ENCODE data around the gene FKBP7. TPM values are rescaled to one million over a fixed set of nuclear protein-coding genes. Genes with fewer than 3 reads are reported as not detected.

Gene FKBP7
- polyA plus RNA-seq, 1 donor from 2014 or later, result 46.1 TPM

- TF ChIP-seq EP300 (conservative IDR thresholded peaks at IDR 0.05; ENCODE audit: poor library complexity, severe bottlenecking) (no peak), POLR2AphosphoS5 (IDR thresholded peaks at IDR 0.05) (no peak), EZH2 (IDR thresholded peaks at IDR 0.05; ENCODE audit: borderline replicate concordance, insufficient read depth, low read length, poor library complexity, severe bottlenecking) (no peak), MXI1 (conservative IDR thresholded peaks at IDR 0.05; ENCODE audit: poor library complexity, severe bottlenecking) (no peak), RAD21 (conservative IDR thresholded peaks at IDR 0.05) (no peak), REST (IDR thresholded peaks at IDR 0.05; ENCODE audit: borderline replicate concordance) (no peak), TAF1 (IDR thresholded peaks at IDR 0.05; ENCODE audit: low read depth) (no peak), SMC3 (conservative IDR thresholded peaks at IDR 0.05; ENCODE audit: poor library complexity) (no peak), CTCF (IDR thresholded peaks at IDR 0.05; ENCODE audit: poor library complexity, severe bottlenecking) (no peak)
Observed at GRCh38 chr2:178417916-178418315, 60.5 kb downstream of the FKBP7 start.

GRCh38 chr2:178415979-178416378, 62.4 kb downstream of the FKBP7 start:
- H3K9ac ChIP-seq (ENCODE audit: low read length), result no peak overlapping the region
- H3F3A ChIP-seq (ENCODE audit: insufficient read depth, low read length, poor library complexity, severe bottlenecking), result no peaks in the 10 kb centered on the region
- H3K9me2 ChIP-seq (ENCODE audit: insufficient read depth, low read length), result no peaks in the 10 kb centered on the region
- no peak overlapping the region for H3K27ac ChIP-seq (ENCODE audit: low read length)
- no peaks in the 10 kb centered on the region for H4K20me1 ChIP-seq (ENCODE audit: insufficient read depth)
- no peaks in the 10 kb centered on the region for H3K36me3 ChIP-seq (ENCODE audit: insufficient read depth, low read length)
- TF ChIP-seq EP300 (conservative IDR thresholded peaks at IDR 0.05; ENCODE audit: poor library complexity, severe bottlenecking) (no peak), RAD21 (conservative IDR thresholded peaks at IDR 0.05) (no peak), MXI1 (conservative IDR thresholded peaks at IDR 0.05; ENCODE audit: poor library complexity, severe bottlenecking) (no peak), POLR2AphosphoS5 (IDR thresholded peaks at IDR 0.05) (no peak), TAF1 (IDR thresholded peaks at IDR 0.05; ENCODE audit: low read depth) (no peak), SMC3 (conservative IDR thresholded peaks at IDR 0.05; ENCODE audit: poor library complexity) (no peak), CTCF (IDR thresholded peaks at IDR 0.05; ENCODE audit: poor library complexity, severe bottlenecking) (no peak), REST (IDR thresholded peaks at IDR 0.05; ENCODE audit: borderline replicate concordance) (no peak), EZH2 (IDR thresholded peaks at IDR 0.05; ENCODE audit: borderline replicate concordance, insufficient read depth, low read length, poor library complexity, severe bottlenecking) (no peak)
- no peaks in the 10 kb centered on the region for H3K79me2 ChIP-seq (replicated peaks; ENCODE audit: insufficient read depth, low read length)
- H3K27me3 ChIP-seq (ENCODE audit: insufficient read depth, low read depth, low read length), result no peaks in the 10 kb centered on the region
- H3K9me3 ChIP-seq (ENCODE audit: low read length), result no peaks in the 10 kb centered on the region
- H3K4me2 ChIP-seq (ENCODE audit: low read length), result no peak overlapping the region
- H2AFZ ChIP-seq (ENCODE audit: low read depth, low read length), result no peak overlapping the region
- no peak overlapping the region for H3K4me3 ChIP-seq (ENCODE audit: low read length)

More at GRCh38 chr2:178417916-178418315, 60.5 kb downstream of the FKBP7 start:
- H3K9me3 ChIP-seq (ENCODE audit: low read length), result no peaks in the 10 kb centered on the region
- no peak overlapping the region for H3K4me2 ChIP-seq (ENCODE audit: low read length)
- no peaks in the 10 kb centered on the region for H3K79me2 ChIP-seq (replicated peaks; ENCODE audit: insufficient read depth, low read length)
- no peaks in the 10 kb centered on the region for H3K36me3 ChIP-seq (ENCODE audit: insufficient read depth, low read length)
- no peak overlapping the region for H3K9ac ChIP-seq (ENCODE audit: low read length)
- no peaks in the 10 kb centered on the region for H3K27me3 ChIP-seq (ENCODE audit: insufficient read depth, low read depth, low read length)
- H3K4me3 ChIP-seq (ENCODE audit: low read length), result no peak overlapping the region
- H3K9me2 ChIP-seq (ENCODE audit: insufficient read depth, low read length), result no peaks in the 10 kb centered on the region
- no peaks in the 10 kb centered on the region for H3F3A ChIP-seq (ENCODE audit: insufficient read depth, low read length, poor library complexity, severe bottlenecking)
- no peak overlapping the region for H2AFZ ChIP-seq (ENCODE audit: low read depth, low read length)
- no peak overlapping the region for H3K27ac ChIP-seq (ENCODE audit: low read length)
- H4K20me1 ChIP-seq (ENCODE audit: insufficient read depth), result no peaks in the 10 kb centered on the region
